MG63 (cell line): ENCODE measurements around the gene SFSWAP. TPM values are rescaled to one million over a fixed set of nuclear protein-coding genes. Genes with fewer than 3 reads are reported as not detected.

Experiments used
- DNase-seq: peaks from one replicate; pipeline ENCODE4 v3.0.0-alpha.2; 2020
- H3K27me3 ChIP-seq: fragments of 250-450 bp; sonication (Bioruptor Pico); 2 replicates; pipeline ENCODE4 v1.5.1; 2020; ENCODE audit warnings: mild to moderate bottlenecking, moderate library complexity
- H3K36me3 ChIP-seq: fragments of 250-450 bp; sonication (Bioruptor Pico); 2 replicates; pipeline ENCODE4 v1.5.1; 2020; ENCODE audit warnings: mild to moderate bottlenecking, moderate library complexity
- H3K4me3 ChIP-seq: fragments of 250-450 bp; sonication (Bioruptor Pico); 2 replicates; pipeline ENCODE4 v1.5.1; 2020; ENCODE audit warnings: mild to moderate bottlenecking, moderate library complexity
- H3K9me3 ChIP-seq: fragments of 250-450 bp; sonication (Bioruptor Pico); 2 replicates; pipeline ENCODE4 v1.5.1; 2020; ENCODE audit warnings: mild to moderate bottlenecking, moderate library complexity
- total RNA-seq: library from RNA; depleted of rRNA; stranded (reverse); fragments of >200 nt; shearing (Covaris generic); gene quantifications from 2 replicates; pipeline ENCODE4 v1.2.3, GENCODE V29; 2014; ENCODE audit warnings: low replicate concordance

The SFSWAP gene
- total RNA-seq, 1 experiment from 2014 or later, result 19.3 TPM

DNA sequence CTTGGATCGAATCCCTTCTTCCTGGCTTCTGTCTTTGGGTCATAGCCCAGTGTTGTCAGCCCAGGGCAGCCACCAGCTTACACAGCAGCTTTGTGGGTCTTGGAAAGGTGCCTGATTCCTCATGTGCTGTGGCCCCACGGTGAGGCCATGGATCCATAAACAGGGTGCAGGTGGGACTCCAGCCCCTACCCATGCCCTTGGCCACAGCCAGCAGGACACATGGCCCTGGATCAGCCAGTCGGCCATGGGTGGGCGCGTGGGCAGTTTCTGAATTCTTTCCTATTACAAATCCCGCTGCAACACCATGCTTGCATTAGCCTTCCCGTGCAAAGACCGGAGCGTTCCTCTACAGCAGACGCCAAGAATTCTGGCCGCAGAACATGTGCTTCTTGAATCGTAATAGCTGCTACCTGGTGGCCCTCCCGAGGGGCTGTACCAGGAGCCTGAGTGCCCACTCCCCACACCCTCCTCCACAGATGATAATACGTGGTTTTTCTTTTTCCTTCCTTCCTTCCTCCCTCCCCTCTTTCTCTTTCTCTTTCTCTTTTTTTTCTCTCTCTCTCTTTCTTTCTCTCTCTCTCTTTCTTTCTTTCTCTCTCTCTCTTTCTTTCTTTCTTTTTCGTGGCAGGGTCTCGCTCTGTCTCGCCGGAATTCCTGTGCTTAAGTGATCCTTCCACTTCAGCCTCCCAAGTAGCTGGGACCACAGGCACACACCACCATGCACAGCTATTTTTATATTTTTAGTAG is 114.4 kb downstream of the SFSWAP start:
- peak; percentile 65 for DNase-seq
- H3K4me3 ChIP-seq, result 0 out of 2 replicates have a peak overlapping the region, but pooled peaks have one; percentile 7

DNA sequence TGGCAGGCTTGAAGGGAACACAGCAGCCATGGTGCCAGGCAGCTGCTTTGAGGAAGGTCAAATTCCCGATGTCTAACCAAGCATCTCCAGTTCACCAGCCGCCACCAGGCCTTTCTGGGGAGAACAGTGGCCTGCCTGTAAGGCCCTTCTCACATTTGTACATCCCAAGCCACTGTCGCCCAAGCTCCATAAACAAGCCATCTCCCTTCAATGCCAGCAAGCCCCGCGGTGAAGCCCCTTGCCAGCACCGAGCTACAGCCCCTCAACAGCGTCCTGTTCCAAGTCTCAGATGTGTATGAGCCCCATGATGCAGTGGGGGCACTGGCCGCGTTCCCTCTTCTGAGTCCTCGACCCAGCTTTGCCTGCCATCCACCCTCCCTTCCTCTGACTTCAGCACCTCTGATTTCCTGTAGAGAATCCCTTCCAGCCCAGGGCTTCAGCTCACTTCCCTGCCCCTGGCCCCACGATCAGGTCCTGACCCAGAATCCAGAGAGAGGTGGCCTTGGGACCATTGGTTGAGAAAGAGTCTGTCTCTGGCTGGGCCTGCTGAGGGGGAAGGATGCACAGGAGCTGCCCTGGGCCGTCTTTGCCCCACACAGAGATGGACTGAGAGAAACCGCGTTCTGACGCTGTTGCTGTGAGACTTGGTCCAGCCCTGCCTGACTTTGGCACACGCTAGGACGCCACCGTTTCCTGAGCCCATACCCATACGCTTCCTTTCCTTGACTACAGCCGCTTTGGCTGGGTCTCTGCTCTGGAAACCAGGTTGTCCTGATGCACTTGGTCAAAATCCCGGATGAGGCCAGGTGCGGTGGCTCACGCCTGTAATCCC is 115.4 kb downstream of the SFSWAP start:
- H3K36me3 ChIP-seq, result no peaks in the 10 kb centered on the region
- H3K4me3 ChIP-seq, result no peak overlapping the region
- H3K9me3 ChIP-seq, result no peaks in the 10 kb centered on the region
- DNase-seq, result no peak
- no peaks in the 10 kb centered on the region for H3K27me3 ChIP-seq

More for the DNA sequence above, 114.4 kb downstream of the SFSWAP start:
- no peaks in the 10 kb centered on the region for H3K27me3 ChIP-seq
- no peaks in the 10 kb centered on the region for H3K9me3 ChIP-seq
- H3K36me3 ChIP-seq, result no peaks in the 10 kb centered on the region

- no peaks in the 10 kb centered on the region for H3K9me3 ChIP-seq
- DNase-seq, result peak; percentile 74
- peak within 1 kb of the TSS; percentile 47 for H3K4me3 ChIP-seq
- no peaks in the 10 kb centered on the region for H3K36me3 ChIP-seq
- no peaks in the 10 kb centered on the region for H3K27me3 ChIP-seq
Measured at GRCh38 chr12:131827961-131828534, 117.2 kb downstream of the SFSWAP start, which contains the start of gene MMP17. MMP17 (plus strand) TSS chr12:131828393; CDS start chr12:131828495, 102 bp downstream.

- Histone ChIP-seq H3K36me3 (no peaks in the 10 kb centered on the region), H3K4me3 (peak overlapping the region; percentile 47), H3K9me3 (no peaks in the 10 kb centered on the region), H3K27me3 (no peaks in the 10 kb centered on the region)
- DNase-seq, result peak; percentile 62
Measured at GRCh38 chr12:131828671-131829355, 117.9 kb downstream of the SFSWAP start.

DNA sequence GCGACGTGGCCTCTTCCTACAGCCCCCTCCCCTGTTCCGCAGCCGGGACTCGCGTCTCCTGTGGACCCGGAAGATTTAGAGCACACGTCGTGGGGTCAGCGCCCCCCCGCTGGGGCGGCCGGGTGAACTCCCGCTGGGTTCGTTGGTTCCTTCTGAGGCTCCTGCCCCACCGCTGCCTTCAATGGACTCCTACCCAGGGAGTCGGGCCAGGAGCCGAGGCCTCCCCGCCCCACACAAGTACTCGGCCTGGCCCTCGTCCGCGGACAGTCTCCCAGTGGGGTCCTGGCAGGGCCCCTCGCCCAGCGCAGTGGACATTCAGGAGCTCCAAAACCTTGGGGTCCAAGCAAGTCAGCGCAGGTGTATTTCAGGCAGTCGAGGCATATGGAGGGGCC is 118.5 kb downstream of the SFSWAP start:
- no peaks in the 10 kb centered on the region for H3K27me3 ChIP-seq
- no peak for DNase-seq
- no peaks in the 10 kb centered on the region for H3K9me3 ChIP-seq
- peak overlapping the region; percentile 47 for H3K4me3 ChIP-seq
- H3K36me3 ChIP-seq, result no peaks in the 10 kb centered on the region

- DNase-seq, result no peak
- Histone ChIP-seq H3K36me3 (no peaks in the 10 kb centered on the region), H3K9me3 (no peaks in the 10 kb centered on the region), H3K27me3 (no peaks in the 10 kb centered on the region), H3K4me3 (peak overlapping the region; percentile 47)
Measured at GRCh38 chr12:131829791-131830334, 119.0 kb downstream of the SFSWAP start.

- Histone ChIP-seq H3K9me3 (no peaks in the 10 kb centered on the region), H3K27me3 (no peaks in the 10 kb centered on the region), H3K4me3 (peak overlapping the region; percentile 47), H3K36me3 (no peaks in the 10 kb centered on the region)
- DNase-seq, result peak; percentile 91
Measured at GRCh38 chr12:131830335-131830913, 119.5 kb downstream of the SFSWAP start.

GRCh38 chr12:131830914-131831571 is 120.2 kb downstream of the SFSWAP start:
- DNase-seq, result no peak
- Histone ChIP-seq H3K27me3 (no peaks in the 10 kb centered on the region), H3K4me3 (peak overlapping the region; percentile 47), H3K9me3 (no peaks in the 10 kb centered on the region), H3K36me3 (no peaks in the 10 kb centered on the region)

DNA sequence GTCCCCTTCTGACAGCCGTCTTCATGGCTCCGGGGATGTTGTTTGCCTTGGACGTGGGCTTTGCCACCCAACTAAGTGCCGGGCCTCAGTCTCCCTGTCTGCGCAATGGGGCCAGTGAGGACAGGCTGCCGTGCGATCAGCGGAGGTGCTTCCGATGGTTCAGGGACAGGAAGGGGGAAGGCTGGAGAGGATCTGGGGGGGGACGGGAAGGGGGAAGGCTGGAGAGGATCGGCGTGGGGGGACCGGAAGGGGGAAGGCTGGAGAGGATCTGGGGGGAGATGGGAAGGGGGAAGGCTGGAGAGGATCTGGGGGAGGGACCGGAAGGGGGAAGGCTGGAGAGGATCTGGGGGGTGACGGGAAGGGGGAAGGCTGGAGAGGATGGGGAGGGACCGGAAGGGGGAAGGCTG is 120.7 kb downstream of the SFSWAP start:
- Histone ChIP-seq H3K27me3 (no peaks in the 10 kb centered on the region), H3K36me3 (no peaks in the 10 kb centered on the region), H3K9me3 (no peaks in the 10 kb centered on the region), H3K4me3 (peak overlapping the region; percentile 47)
- DNase-seq, result no peak

DNA sequence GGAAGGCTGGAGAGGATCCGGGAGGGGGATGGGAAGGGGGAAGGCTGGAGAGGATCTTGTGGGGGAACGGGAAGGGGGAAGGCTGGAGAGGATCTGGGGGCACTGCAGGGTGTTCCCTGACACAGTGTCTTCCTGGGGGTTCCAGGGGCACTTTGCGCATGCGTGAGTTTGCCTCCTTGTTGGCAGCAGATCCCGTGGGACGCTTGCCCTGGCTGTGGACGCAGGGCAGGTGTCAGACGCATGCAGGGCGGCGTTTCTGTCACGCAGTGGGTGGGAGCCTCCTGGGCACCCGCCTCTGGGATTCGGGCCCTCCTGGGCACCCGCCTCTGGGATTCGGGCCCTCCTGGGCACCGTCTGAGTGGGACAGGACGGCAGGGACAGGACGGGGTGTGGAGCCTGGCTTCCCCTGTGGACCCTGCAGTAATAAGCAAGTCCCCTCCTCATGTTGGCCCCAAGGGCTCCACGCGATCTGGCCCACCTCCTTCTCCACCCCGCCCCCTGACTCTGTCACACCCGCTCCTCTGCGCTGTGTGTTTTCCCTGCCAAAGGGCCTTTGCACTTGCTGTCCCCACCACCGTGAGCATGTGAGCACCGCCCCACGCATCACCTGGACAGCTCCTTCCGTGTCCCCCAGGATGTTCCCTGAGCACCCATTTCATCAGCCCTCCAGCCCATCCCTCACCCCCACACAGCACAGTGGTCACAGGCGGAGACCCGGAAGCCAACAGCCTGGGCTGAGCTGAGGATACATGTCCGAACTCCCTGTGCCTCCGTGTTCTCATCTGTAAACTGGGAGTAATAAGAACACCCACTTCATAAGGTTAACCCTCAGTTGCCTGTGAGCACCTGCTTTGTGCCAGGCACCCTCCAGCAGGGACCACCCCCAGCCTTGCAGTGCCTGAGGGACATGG is 121.7 kb downstream of the SFSWAP start:
- Histone ChIP-seq H3K27me3 (no peaks in the 10 kb centered on the region), H3K4me3 (peak overlapping the region; percentile 47), H3K36me3 (no peaks in the 10 kb centered on the region), H3K9me3 (no peaks in the 10 kb centered on the region)
- peak; percentile 75 for DNase-seq

DNA sequence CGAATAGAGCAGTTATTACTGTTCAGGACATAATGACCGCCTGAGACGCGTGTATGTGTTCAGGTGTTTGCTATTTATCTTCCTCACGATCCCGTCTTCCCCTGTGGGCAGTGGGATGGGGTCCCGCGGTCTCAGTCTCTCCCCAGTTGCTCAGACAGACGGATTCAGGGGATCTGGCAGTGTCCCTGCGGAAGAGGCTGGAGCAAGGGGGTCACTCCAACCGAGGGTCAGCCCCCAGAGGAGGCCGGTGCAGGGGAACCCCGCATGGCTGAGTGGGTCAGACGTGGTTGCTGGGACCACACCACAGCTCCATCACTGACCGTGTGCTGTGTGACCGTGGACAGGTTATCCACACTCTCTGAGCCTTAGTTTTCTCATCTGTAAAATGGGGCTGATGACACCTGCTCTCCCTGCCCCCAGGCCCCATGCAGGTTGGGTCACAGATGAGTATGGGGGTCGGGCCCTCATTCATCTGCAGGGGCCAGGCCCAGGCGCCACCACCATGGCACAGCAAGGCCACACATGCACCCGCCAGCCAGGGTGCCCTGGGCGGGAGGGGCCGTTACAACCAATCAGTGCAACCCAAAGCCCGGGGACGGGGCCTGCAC is 122.5 kb downstream of the SFSWAP start:
- Histone ChIP-seq H3K4me3 (no peak overlapping the region), H3K9me3 (no peaks in the 10 kb centered on the region), H3K36me3 (no peaks in the 10 kb centered on the region), H3K27me3 (no peaks in the 10 kb centered on the region)
- no peak for DNase-seq

GRCh38 chr12:131833896-131834641 is 123.2 kb downstream of the SFSWAP start:
- Histone ChIP-seq H3K36me3 (no peaks in the 10 kb centered on the region), H3K9me3 (no peaks in the 10 kb centered on the region), H3K27me3 (no peaks in the 10 kb centered on the region), H3K4me3 (no peak overlapping the region)
- DNase-seq, result no peak

- Histone ChIP-seq H3K27me3 (no peaks in the 10 kb centered on the region), H3K9me3 (no peaks in the 10 kb centered on the region), H3K36me3 (no peaks in the 10 kb centered on the region), H3K4me3 (no peak overlapping the region)
- no peak for DNase-seq
Measured at GRCh38 chr12:131834798-131835615, 124.1 kb downstream of the SFSWAP start.
